ENCODE measurements around the gene EAF1.

- no peak for TF ChIP-seq CTCF (conservative IDR thresholded peaks at IDR 0.05; ENCODE audit: low read depth in 2 of 2)
- no peak for TF ChIP-seq ETS1 (IDR thresholded peaks at IDR 0.05)
- TF ChIP-seq EZH2 (IDR thresholded peaks at IDR 0.05; ENCODE audit: low read depth, unreplicated experiment), result no peak
Observed at GRCh38 chr3:15490158-15490557, 62.8 kb downstream of the EAF1 start.
